ENCODE results near the gene SLCO6A1. TPM values are rescaled to one million over a fixed set of nuclear protein-coding genes. Genes with fewer than 3 reads are reported as not detected.

Gene SLCO6A1
- total and polyA plus RNA-seq, 4 donors: not detected

DNA sequence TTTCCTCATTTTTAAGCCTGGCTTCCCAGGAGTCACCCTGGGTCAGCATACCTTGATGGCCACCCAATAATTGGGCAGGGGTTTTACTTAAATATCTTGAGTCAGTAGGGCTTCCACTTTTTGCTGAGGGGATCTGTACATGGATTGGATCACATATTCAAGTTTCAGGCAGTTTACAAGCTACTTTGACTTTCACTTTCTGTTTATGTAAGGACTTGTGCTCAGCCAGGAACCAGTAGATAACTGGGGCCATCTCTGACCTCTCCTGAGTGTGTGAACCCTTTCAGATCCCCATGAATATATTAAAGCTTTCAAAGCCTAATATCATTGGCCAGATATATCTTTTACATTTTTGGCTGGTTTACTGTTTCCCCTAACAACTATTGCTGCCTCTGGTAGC lies 45.1 kb downstream of the SLCO6A1 start:
- ATAC-seq (ENCODE audit: insufficient read depth, low FRiP score): no peak
- peak in 1 of 3 donors; percentile 0 for DNase-seq
- no peaks in the 10 kb centered on the region for H3K27me3 ChIP-seq (ENCODE audit: control insufficient read depth in 3 of 3, insufficient read depth in 3 of 3, low read length in 2 of 3)
- H3K4me1 ChIP-seq (ENCODE audit: control insufficient read depth in 5 of 5, insufficient read depth in 5 of 5, low read length in 5 of 5): no peaks in the 10 kb centered on the region
- H3K4me3 ChIP-seq: no peak overlapping the region
- H3K36me3 ChIP-seq (ENCODE audit: control insufficient read depth in 4 of 4, insufficient read depth in 4 of 4, low read length in 4 of 4): no peaks in the 10 kb centered on the region
- TF ChIP-seq CTCF (IDR thresholded peaks at IDR 0.05; ENCODE audit: control extremely low read depth, extremely low read depth): no peak
- H3K9me3 ChIP-seq (ENCODE audit: control insufficient read depth in 4 of 4, insufficient read depth in 3 of 4, low read length in 3 of 4): peaks cover 0 to 4% (median 0%) of the 10 kb centered on the region in 4 donors
- no peak overlapping the region for H3K9ac ChIP-seq (ENCODE audit: insufficient read depth in 1 of 2, low read length in 2 of 2)
- no peak overlapping the region for H3K27ac ChIP-seq (ENCODE audit: low read depth in 1 of 2, low read length in 1 of 2)

GRCh38 chr5:102451082-102451481 lies 47.7 kb downstream of the SLCO6A1 start:
- H3K9me3 ChIP-seq (ENCODE audit: control insufficient read depth in 4 of 4, insufficient read depth in 3 of 4, low read length in 3 of 4): peaks cover 0 to 4% (median 0%) of the 10 kb centered on the region in 4 donors
- H3K4me1 ChIP-seq (ENCODE audit: control insufficient read depth in 5 of 5, insufficient read depth in 5 of 5, low read length in 5 of 5): no peaks in the 10 kb centered on the region
- no peak for TF ChIP-seq CTCF (IDR thresholded peaks at IDR 0.05; ENCODE audit: control extremely low read depth, extremely low read depth)
- H3K9ac ChIP-seq (ENCODE audit: insufficient read depth in 1 of 2, low read length in 2 of 2): no peak overlapping the region
- 94% methylated on average over 3 of the region's 3 CpGs for WGBS, 2 donors
- no peak overlapping the region for H3K27ac ChIP-seq (ENCODE audit: low read depth in 1 of 2, low read length in 1 of 2)
- DNase-seq (no peak), ATAC-seq (ENCODE audit: insufficient read depth, low FRiP score) (no peak)
- no peak overlapping the region for H3K4me3 ChIP-seq
- no peaks in the 10 kb centered on the region for H3K36me3 ChIP-seq (ENCODE audit: control insufficient read depth in 4 of 4, insufficient read depth in 4 of 4, low read length in 4 of 4)
- no peaks in the 10 kb centered on the region for H3K27me3 ChIP-seq (ENCODE audit: control insufficient read depth in 3 of 3, insufficient read depth in 3 of 3, low read length in 2 of 3)

- peaks cover 0 to 4% (median 0%) of the 10 kb centered on the region in 4 donors for H3K9me3 ChIP-seq (ENCODE audit: control insufficient read depth in 4 of 4, insufficient read depth in 3 of 4, low read length in 3 of 4)
- H3K36me3 ChIP-seq (ENCODE audit: control insufficient read depth in 4 of 4, insufficient read depth in 4 of 4, low read length in 4 of 4): no peaks in the 10 kb centered on the region
- H3K4me1 ChIP-seq (ENCODE audit: control insufficient read depth in 5 of 5, insufficient read depth in 5 of 5, low read length in 5 of 5): no peaks in the 10 kb centered on the region
- H3K27me3 ChIP-seq (ENCODE audit: control insufficient read depth in 3 of 3, insufficient read depth in 3 of 3, low read length in 2 of 3): no peaks in the 10 kb centered on the region
- H3K27ac ChIP-seq (ENCODE audit: low read depth in 1 of 2, low read length in 1 of 2): no peak overlapping the region
- ATAC-seq (ENCODE audit: insufficient read depth, low FRiP score): no peak
- H3K9ac ChIP-seq (ENCODE audit: insufficient read depth in 1 of 2, low read length in 2 of 2): no peak overlapping the region
- no peak for TF ChIP-seq CTCF (IDR thresholded peaks at IDR 0.05; ENCODE audit: control extremely low read depth, extremely low read depth)
- no peak overlapping the region for H3K4me3 ChIP-seq
- DNase-seq: no peak
- WGBS, 2 donors: 85 to 92% methylated on average over 5 of the region's 5 CpGs
Measured at GRCh38 chr5:102450313-102450990, 48.3 kb downstream of the SLCO6A1 start.

GRCh38 chr5:102433473-102433872 lies 65.3 kb downstream of the SLCO6A1 start:
- H3K4me3 ChIP-seq: no peak overlapping the region
- no peaks in the 10 kb centered on the region for H3K27me3 ChIP-seq (ENCODE audit: control insufficient read depth in 3 of 3, insufficient read depth in 3 of 3, low read length in 2 of 3)
- H3K9me3 ChIP-seq (ENCODE audit: control insufficient read depth in 4 of 4, insufficient read depth in 3 of 4, low read length in 3 of 4): peaks cover 0 to 2% (median 0%) of the 10 kb centered on the region in 4 donors
- WGBS, 2 donors: 40 to 43% methylated on average over 2 of the region's 2 CpGs
- ATAC-seq (ENCODE audit: insufficient read depth, low FRiP score) (no peak), DNase-seq (no peak)
- no peak for TF ChIP-seq CTCF (IDR thresholded peaks at IDR 0.05; ENCODE audit: control extremely low read depth, extremely low read depth)
- no peaks in the 10 kb centered on the region for H3K36me3 ChIP-seq (ENCODE audit: control insufficient read depth in 4 of 4, insufficient read depth in 4 of 4, low read length in 4 of 4)
- no peak overlapping the region for H3K27ac ChIP-seq (ENCODE audit: low read depth in 1 of 2, low read length in 1 of 2)
- H3K9ac ChIP-seq (ENCODE audit: insufficient read depth in 1 of 2, low read length in 2 of 2): no peak overlapping the region
- H3K4me1 ChIP-seq (ENCODE audit: control insufficient read depth in 5 of 5, insufficient read depth in 5 of 5, low read length in 5 of 5): peaks cover 0 to 1% (median 0%) of the 10 kb centered on the region in 5 donors
